Measurements from ENCODE around the gene SLC15A1.

GRCh38 chr13:98761986-98762616 is 9.6 kb upstream of the SLC15A1 start:
- TF ChIP-seq CTCF (IDR thresholded peaks at IDR 0.05) (no peak), POLR2AphosphoS5 (IDR thresholded peaks at IDR 0.05) (no peak), POLR2A (IDR thresholded peaks at IDR 0.05) (no peak), EP300 (IDR thresholded peaks at IDR 0.05) (no peak)
